Peyer's patch (tissue), 4 donors: Measurements from ENCODE around the gene RTN4. TPM values are rescaled to one million over a fixed set of nuclear protein-coding genes. Genes with fewer than 3 reads are reported as not detected.

Experiments used
- DNase-seq, 3 donors: peaks; one replicate each; pipeline ENCODE4 v3.0.0-alpha.2; 2017 to 2019
- H3K27ac ChIP-seq, 4 donors: fragments of 200-600 bp; sonication (generic); one replicate each; pipeline ENCODE4 v1.5.1; 2016 to 2019
- H3K27me3 ChIP-seq, 2 donors: fragments of 200-600 bp; sonication (generic); one replicate each; pipeline ENCODE4 v1.5.1; 2019
- H3K36me3 ChIP-seq, 3 donors: fragments of 200-600 bp; sonication (generic); one replicate each; pipeline ENCODE4 v1.5.1; 2016 to 2019
- H3K4me1 ChIP-seq, 4 donors: fragments of 200-600 bp; sonication (generic); one replicate each; pipeline ENCODE4 v1.5.1; 2016 to 2019
- H3K4me3 ChIP-seq, 4 donors: fragments of 200-600 bp; sonication (generic); 1 replicate in 3 of 4; 2 replicates in 1 of 4; pipeline ENCODE4 v1.5.1; 2016 to 2019; ENCODE audit warnings: mild to moderate bottlenecking in 1 of 4
- H3K9me3 ChIP-seq, 4 donors: fragments of 200-600 bp; sonication (generic); one replicate each; pipeline ENCODE4 v1.5.1; 2016 to 2019; ENCODE audit warnings: mild to moderate bottlenecking in 1 of 4
- POLR2A ChIP-seq, 2 donors: fragments of 450-650 bp; IDR thresholded peaks; one replicate each; pipeline ENCODE4 v1.5.1; 2017; ENCODE audit warnings: antibody characterized with exemption in 2 of 2, mild to moderate bottlenecking in 2 of 2, moderate library complexity in 2 of 2
- total RNA-seq, 4 donors: library from RNA; depleted of rRNA; stranded (reverse); fragments of >200 nt; gene quantifications; one replicate each; pipeline ENCODE4 v1.1.0, GENCODE V29; 2016
- TF ChIP-seq, protein P1 (sequence below), 6 experiments: fragments of 450-650 bp in 4 of 6; fragments of 200-600 bp in 2 of 6; sonication (generic) in 1 of 6; IDR thresholded peaks; one replicate each; pipeline ENCODE4 v1.5.1; 2017 to 2019; ENCODE audit warnings: antibody characterized with exemption in 6 of 6, mild to moderate bottlenecking in 3 of 6, moderate library complexity in 1 of 6

Gene RTN4
- total RNA-seq, 4 donors from 2014 or later: 140 to 313 (median 195) TPM

- H3K27me3 ChIP-seq: no peaks in the 10 kb centered on the region
- H3K9me3 ChIP-seq: no peaks in the 10 kb centered on the region
- peaks cover 0 to 6% (median 0%) of the 10 kb centered on the region in 4 donors for H3K4me1 ChIP-seq
- TF ChIP-seq, protein P1, sequence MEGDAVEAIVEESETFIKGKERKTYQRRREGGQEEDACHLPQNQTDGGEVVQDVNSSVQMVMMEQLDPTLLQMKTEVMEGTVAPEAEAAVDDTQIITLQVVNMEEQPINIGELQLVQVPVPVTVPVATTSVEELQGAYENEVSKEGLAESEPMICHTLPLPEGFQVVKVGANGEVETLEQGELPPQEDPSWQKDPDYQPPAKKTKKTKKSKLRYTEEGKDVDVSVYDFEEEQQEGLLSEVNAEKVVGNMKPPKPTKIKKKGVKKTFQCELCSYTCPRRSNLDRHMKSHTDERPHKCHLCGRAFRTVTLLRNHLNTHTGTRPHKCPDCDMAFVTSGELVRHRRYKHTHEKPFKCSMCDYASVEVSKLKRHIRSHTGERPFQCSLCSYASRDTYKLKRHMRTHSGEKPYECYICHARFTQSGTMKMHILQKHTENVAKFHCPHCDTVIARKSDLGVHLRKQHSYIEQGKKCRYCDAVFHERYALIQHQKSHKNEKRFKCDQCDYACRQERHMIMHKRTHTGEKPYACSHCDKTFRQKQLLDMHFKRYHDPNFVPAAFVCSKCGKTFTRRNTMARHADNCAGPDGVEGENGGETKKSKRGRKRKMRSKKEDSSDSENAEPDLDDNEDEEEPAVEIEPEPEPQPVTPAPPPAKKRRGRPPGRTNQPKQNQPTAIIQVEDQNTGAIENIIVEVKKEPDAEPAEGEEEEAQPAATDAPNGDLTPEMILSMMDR (IDR thresholded peaks at IDR 0.05): no peak
- TF ChIP-seq POLR2A (IDR thresholded peaks at IDR 0.05): no peak
- H3K36me3 ChIP-seq: peaks cover 0 to 8% (median 0%) of the 10 kb centered on the region in 3 donors
- no peak for DNase-seq
- no peak overlapping the region for H3K27ac ChIP-seq
- H3K4me3 ChIP-seq: no peak overlapping the region
These were observed 84.8 kb downstream of the RTN4 start for GRCh38 chr2:54965425-54965824.

GRCh38 chr2:54964816-54965215 is 85.4 kb downstream of the RTN4 start:
- no peaks in the 10 kb centered on the region for H3K9me3 ChIP-seq
- peaks cover 0 to 2% (median 0%) of the 10 kb centered on the region in 3 donors for H3K36me3 ChIP-seq
- no peak for DNase-seq
- TF ChIP-seq, protein P1 (IDR thresholded peaks at IDR 0.05): no peak
- TF ChIP-seq POLR2A (IDR thresholded peaks at IDR 0.05): no peak
- H3K4me1 ChIP-seq: peaks cover 0 to 6% (median 0%) of the 10 kb centered on the region in 4 donors
- no peaks in the 10 kb centered on the region for H3K27me3 ChIP-seq
- H3K27ac ChIP-seq: no peak overlapping the region
- H3K4me3 ChIP-seq: no peak overlapping the region

DNA sequence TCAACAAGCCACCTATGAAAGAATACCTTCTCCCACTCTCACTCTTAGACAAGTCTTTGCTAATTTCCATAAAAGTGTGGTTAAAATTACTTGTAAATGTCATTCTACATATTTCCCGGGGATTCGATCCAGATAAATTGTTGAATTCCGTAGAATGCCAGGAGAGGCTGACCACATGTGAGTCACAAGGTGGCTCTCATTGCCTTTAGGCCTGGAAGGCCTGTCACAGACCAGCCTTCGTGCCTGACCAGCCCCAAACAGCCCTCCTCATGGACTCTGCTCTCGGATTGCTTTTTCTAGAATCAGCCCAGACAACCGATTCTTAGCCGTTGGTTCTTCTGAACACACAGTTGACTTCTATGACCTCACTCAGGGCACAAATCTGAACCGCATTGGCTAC is 86.0 kb downstream of the RTN4 start:
- no peaks in the 10 kb centered on the region for H3K27me3 ChIP-seq
- TF ChIP-seq POLR2A (IDR thresholded peaks at IDR 0.05): no peak
- TF ChIP-seq, protein P1 (IDR thresholded peaks at IDR 0.05): no peak
- H3K36me3 ChIP-seq: no peaks in the 10 kb centered on the region
- no peak overlapping the region for H3K4me3 ChIP-seq
- DNase-seq: no peak
- no peak overlapping the region for H3K27ac ChIP-seq
- H3K9me3 ChIP-seq: no peaks in the 10 kb centered on the region
- H3K4me1 ChIP-seq: peaks cover 0 to 6% (median 0%) of the 10 kb centered on the region in 4 donors

DNA sequence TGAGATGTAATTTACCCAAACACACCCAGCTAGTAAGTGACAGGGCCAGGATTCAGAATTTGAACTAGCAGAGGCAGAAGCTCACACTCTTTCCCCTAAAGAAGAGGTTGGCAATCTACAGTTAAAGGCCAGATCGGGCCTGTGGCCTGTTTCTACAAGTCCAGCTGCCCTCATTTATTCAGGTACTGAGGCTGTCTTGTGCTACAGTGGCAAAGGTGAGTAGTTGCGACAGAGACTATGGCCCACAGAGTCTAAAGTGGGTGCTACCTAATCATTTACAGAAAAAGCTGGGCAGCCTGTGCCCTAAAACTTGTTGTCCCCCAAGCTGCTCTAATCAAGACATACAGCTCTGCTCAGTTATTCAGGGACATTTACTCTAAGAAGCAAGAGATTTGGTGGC is 86.8 kb downstream of the RTN4 start:
- Histone ChIP-seq H3K27ac (peak overlapping the region in 3 of 4 donors; percentile 47 to 70 (median 63)), H3K9me3 (no peaks in the 10 kb centered on the region), H3K36me3 (no peaks in the 10 kb centered on the region), H3K4me3 (no peak overlapping the region), H3K27me3 (no peaks in the 10 kb centered on the region), H3K4me1 (peaks cover 0 to 6% (median 0%) of the 10 kb centered on the region in 4 donors)
- DNase-seq: no peak
- TF ChIP-seq, protein P1 (IDR thresholded peaks at IDR 0.05): no peak
- TF ChIP-seq POLR2A (IDR thresholded peaks at IDR 0.05): no peak

DNA sequence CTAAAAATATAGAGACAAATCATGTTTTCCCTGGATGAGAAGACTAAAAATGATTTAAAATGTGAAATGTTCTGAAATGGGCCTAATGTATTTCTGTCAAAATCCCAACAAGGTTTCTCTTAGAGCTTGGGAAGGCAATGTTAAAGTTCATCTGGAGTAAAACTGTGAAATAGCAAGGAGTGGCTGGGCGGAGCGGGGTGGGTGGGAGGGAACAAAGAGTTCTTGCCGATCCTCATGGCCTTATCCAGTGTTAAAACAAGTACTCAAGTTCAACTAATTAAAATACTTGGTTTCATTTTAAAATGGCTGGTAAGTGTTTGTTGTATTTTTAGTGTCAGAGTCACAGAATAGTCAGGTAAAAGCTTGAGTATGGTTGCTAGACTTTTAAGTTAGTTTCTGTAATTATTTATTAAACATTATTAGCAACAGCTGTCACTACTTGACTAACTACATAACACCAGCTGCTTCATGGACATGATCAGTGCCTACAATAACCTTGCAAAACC is 87.3 kb downstream of the RTN4 start:
- Histone ChIP-seq H3K27ac (peak overlapping the region in 3 of 4 donors; percentile 47 to 70 (median 63)), H3K4me1 (peaks cover 0 to 6% (median 0%) of the 10 kb centered on the region in 4 donors), H3K36me3 (no peaks in the 10 kb centered on the region), H3K27me3 (no peaks in the 10 kb centered on the region), H3K9me3 (no peaks in the 10 kb centered on the region), H3K4me3 (no peak overlapping the region)
- TF ChIP-seq, protein P1 (IDR thresholded peaks at IDR 0.05): no peak
- no peak for TF ChIP-seq POLR2A (IDR thresholded peaks at IDR 0.05)
- DNase-seq: no peak
